22Rv1 (cell line): ENCODE data around the gene KCNG2.

ENCODE experiments used
- CTCF ChIP-seq: fragments of 450-650 bp; IDR thresholded peaks from 2 replicates; pipeline ENCODE4 v1.5.1; 2017; ENCODE audit warnings: mild to moderate bottlenecking
- ZFX ChIP-seq: fragments of 450-650 bp; IDR thresholded peaks from 2 replicates; pipeline ENCODE4 v1.6.1; 2017; ENCODE audit warnings: antibody characterized with exemption, borderline replicate concordance

DNA sequence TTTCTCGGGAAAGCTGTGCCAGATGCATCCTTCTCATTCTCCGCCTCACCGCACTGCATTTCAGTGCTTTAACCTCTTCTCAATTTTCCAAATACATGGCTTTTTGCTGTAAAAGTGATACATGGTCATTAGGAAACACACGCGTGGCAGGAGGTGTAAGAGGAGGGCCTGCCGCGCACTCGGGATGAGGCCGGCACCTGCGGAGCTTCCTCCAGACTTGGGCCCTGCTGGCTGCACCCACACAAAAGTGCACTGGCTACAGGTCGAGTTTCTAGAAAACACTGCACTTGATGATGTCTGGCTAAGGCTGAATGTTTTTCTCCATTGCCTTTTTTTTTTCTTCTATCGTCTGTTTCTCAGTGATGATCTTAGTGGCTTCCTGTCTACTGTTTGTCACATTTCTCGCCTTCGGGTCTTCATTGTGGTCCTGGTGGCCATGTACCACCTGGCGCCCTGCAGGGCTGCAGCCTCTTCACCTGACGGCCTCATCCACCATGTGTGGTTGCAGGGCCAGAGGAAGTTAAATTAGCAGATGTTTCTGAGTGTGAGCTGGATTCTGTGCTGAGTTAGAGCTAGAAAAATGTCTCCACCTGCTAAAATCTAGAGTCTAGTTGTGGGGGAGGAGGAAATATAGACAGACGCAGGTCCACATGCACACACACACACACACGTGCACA lies 7.6 kb downstream of the KCNG2 start:
- TF ChIP-seq CTCF = no peak
- no peak for TF ChIP-seq ZFX
